SK-N-MC (cell line): Measurements from ENCODE around the gene COPS2.

Experiments
- EZH2 ChIP-seq: fragments of 200-600 bp; sonication (generic); IDR thresholded peaks from one replicate; pipeline ENCODE4 v1.6.1; 2017; ENCODE audit warnings: antibody characterized with exemption
- FOXP2 ChIP-seq: optimal IDR thresholded peaks from 2 replicates; pipeline ENCODE3; 2011; ENCODE audit warnings: mild to moderate bottlenecking, moderate library complexity; ENCODE audit not compliant: insufficient read depth; ENCODE audit errors: extremely low read length, control extremely low read depth
- POLR2AphosphoS5 ChIP-seq: IDR thresholded peaks from 2 replicates; pipeline ENCODE4 v1.6.1; 2012; ENCODE audit warnings: mild to moderate bottlenecking, low read depth, low read length, borderline replicate concordance

GRCh38 chr15:49188933-49189332 lies 33.5 kb upstream of the COPS2 start:
- TF ChIP-seq EZH2: no peak
- TF ChIP-seq POLR2AphosphoS5: no peak
- no peak for TF ChIP-seq FOXP2
